ENCODE results near the gene FAM181A. TPM values are rescaled to one million over a fixed set of nuclear protein-coding genes. Genes with fewer than 3 reads are reported as not detected.
A peak's percentile ranks its signal among the peaks of the same experiment; 100 is the strongest.

Gene FAM181A
- total and polyA plus RNA-seq, 2 donors, result 0.11 TPM; not detected in 1

- H3K27me3 ChIP-seq (ENCODE audit: control insufficient read depth in 2 of 2, insufficient read depth in 1 of 2, low read length in 1 of 2), result peaks cover 0 to 4% of the 10 kb centered on the region in 2 donors
- H3K4me1 ChIP-seq (ENCODE audit: control insufficient read depth in 2 of 2, insufficient read depth in 2 of 2, low read length in 2 of 2), result peaks cover 0 to 25% of the 10 kb centered on the region in 2 donors
- no peaks in the 10 kb centered on the region for H3K9me3 ChIP-seq (ENCODE audit: control insufficient read depth in 2 of 2, insufficient read depth in 1 of 2, low read length in 1 of 2)
- H3K4me3 ChIP-seq (ENCODE audit: low read length in 2 of 2), result no peak overlapping the region
- no peak overlapping the region for H3K27ac ChIP-seq (ENCODE audit: low read depth in 1 of 2, low read length in 1 of 2)
- H3K36me3 ChIP-seq (ENCODE audit: control insufficient read depth in 2 of 2, insufficient read depth in 2 of 2, low read length in 1 of 2), result no peaks in the 10 kb centered on the region
- WGBS, result 24% methylated on average over 3 of the region's 3 CpGs
- no peak for DNase-seq (ENCODE audit: low read depth in 6 of 9, low spot score in 9 of 9)
Observed at GRCh38 chr14:93952829-93953228, 25.7 kb downstream of the FAM181A start.

GRCh38 chr14:93953263-93953662, 26.1 kb downstream of the FAM181A start:
- H3K4me1 ChIP-seq (ENCODE audit: control insufficient read depth in 2 of 2, insufficient read depth in 2 of 2, low read length in 2 of 2), result peaks cover 0 to 26% of the 10 kb centered on the region in 2 donors
- no peaks in the 10 kb centered on the region for H3K36me3 ChIP-seq (ENCODE audit: control insufficient read depth in 2 of 2, insufficient read depth in 2 of 2, low read length in 1 of 2)
- WGBS, result 51% methylated on average over 14 of the region's 14 CpGs
- H3K27ac ChIP-seq (ENCODE audit: low read depth in 1 of 2, low read length in 1 of 2), result no peak overlapping the region
- no peaks in the 10 kb centered on the region for H3K9me3 ChIP-seq (ENCODE audit: control insufficient read depth in 2 of 2, insufficient read depth in 1 of 2, low read length in 1 of 2)
- peaks cover 0 to 4% of the 10 kb centered on the region in 2 donors for H3K27me3 ChIP-seq (ENCODE audit: control insufficient read depth in 2 of 2, insufficient read depth in 1 of 2, low read length in 1 of 2)
- H3K4me3 ChIP-seq (ENCODE audit: low read length in 2 of 2), result no peak overlapping the region
- no peak for DNase-seq (ENCODE audit: low read depth in 6 of 9, low spot score in 9 of 9)

- WGBS, result 94% methylated on average over 18 of the region's 18 CpGs
- Histone ChIP-seq H3K4me3 (ENCODE audit: low read length in 2 of 2) (no peak overlapping the region), H3K27ac (ENCODE audit: low read depth in 1 of 2, low read length in 1 of 2) (no peak overlapping the region)
Observed at GRCh38 chr14:93953739-93954515, 26.8 kb downstream of the FAM181A start.

GRCh38 chr14:93954516-93954830, 27.3 kb downstream of the FAM181A start:
- Histone ChIP-seq H3K27ac (ENCODE audit: low read depth in 1 of 2, low read length in 1 of 2) (no peak overlapping the region), H3K9me3 (ENCODE audit: control insufficient read depth in 2 of 2, insufficient read depth in 1 of 2, low read length in 1 of 2) (no peaks in the 10 kb centered on the region), H3K27me3 (ENCODE audit: control insufficient read depth in 2 of 2, insufficient read depth in 1 of 2, low read length in 1 of 2) (peaks cover 0 to 4% of the 10 kb centered on the region in 2 donors), H3K4me1 (ENCODE audit: control insufficient read depth in 2 of 2, insufficient read depth in 2 of 2, low read length in 2 of 2) (peaks cover 0 to 36% of the 10 kb centered on the region in 2 donors), H3K36me3 (ENCODE audit: control insufficient read depth in 2 of 2, insufficient read depth in 2 of 2, low read length in 1 of 2) (no peaks in the 10 kb centered on the region), H3K4me3 (ENCODE audit: low read length in 2 of 2) (no peak overlapping the region)
- DNase-seq (ENCODE audit: low read depth in 6 of 9, low spot score in 9 of 9), result no peak
- 94% methylated on average over 4 of the region's 4 CpGs for WGBS

More at GRCh38 chr14:93953739-93954515, 26.8 kb downstream of the FAM181A start:
- H3K27me3 ChIP-seq (ENCODE audit: control insufficient read depth in 2 of 2, insufficient read depth in 1 of 2, low read length in 1 of 2), result peaks cover 0 to 4% of the 10 kb centered on the region in 2 donors
- H3K36me3 ChIP-seq (ENCODE audit: control insufficient read depth in 2 of 2, insufficient read depth in 2 of 2, low read length in 1 of 2), result no peaks in the 10 kb centered on the region
- no peaks in the 10 kb centered on the region for H3K9me3 ChIP-seq (ENCODE audit: control insufficient read depth in 2 of 2, insufficient read depth in 1 of 2, low read length in 1 of 2)
- peaks cover 0 to 31% of the 10 kb centered on the region in 2 donors for H3K4me1 ChIP-seq (ENCODE audit: control insufficient read depth in 2 of 2, insufficient read depth in 2 of 2, low read length in 2 of 2)
- no peak for DNase-seq (ENCODE audit: low read depth in 6 of 9, low spot score in 9 of 9)

- H3K9me3 ChIP-seq (ENCODE audit: control insufficient read depth in 2 of 2, insufficient read depth in 1 of 2, low read length in 1 of 2), result no peaks in the 10 kb centered on the region
- H3K4me1 ChIP-seq (ENCODE audit: control insufficient read depth in 2 of 2, insufficient read depth in 2 of 2, low read length in 2 of 2), result peaks cover 0 to 42% of the 10 kb centered on the region in 2 donors
- 34% methylated on average over 19 of the region's 19 CpGs for WGBS
- H3K27me3 ChIP-seq (ENCODE audit: control insufficient read depth in 2 of 2, insufficient read depth in 1 of 2, low read length in 1 of 2), result peaks cover 0 to 4% of the 10 kb centered on the region in 2 donors
- no peak overlapping the region for H3K4me3 ChIP-seq (ENCODE audit: low read length in 2 of 2)
- DNase-seq (ENCODE audit: low read depth in 6 of 9, low spot score in 9 of 9), result peak in 1 of 9 donors; percentile 31
- H3K36me3 ChIP-seq (ENCODE audit: control insufficient read depth in 2 of 2, insufficient read depth in 2 of 2, low read length in 1 of 2), result no peaks in the 10 kb centered on the region
- no peak overlapping the region for H3K27ac ChIP-seq (ENCODE audit: low read depth in 1 of 2, low read length in 1 of 2)
Observed at GRCh38 chr14:93954900-93955849, 28.0 kb downstream of the FAM181A start.

- WGBS, result 85% methylated on average over 8 of the region's 8 CpGs
- no peak for DNase-seq (ENCODE audit: low read depth in 6 of 9, low spot score in 9 of 9)
- Histone ChIP-seq H3K36me3 (ENCODE audit: control insufficient read depth in 2 of 2, insufficient read depth in 2 of 2, low read length in 1 of 2) (no peaks in the 10 kb centered on the region), H3K27ac (ENCODE audit: low read depth in 1 of 2, low read length in 1 of 2) (no peak overlapping the region), H3K4me3 (ENCODE audit: low read length in 2 of 2) (no peak overlapping the region), H3K27me3 (ENCODE audit: control insufficient read depth in 2 of 2, insufficient read depth in 1 of 2, low read length in 1 of 2) (peaks cover 0 to 4% of the 10 kb centered on the region in 2 donors), H3K9me3 (ENCODE audit: control insufficient read depth in 2 of 2, insufficient read depth in 1 of 2, low read length in 1 of 2) (no peaks in the 10 kb centered on the region), H3K4me1 (ENCODE audit: control insufficient read depth in 2 of 2, insufficient read depth in 2 of 2, low read length in 2 of 2) (peaks cover 0 to 42% of the 10 kb centered on the region in 2 donors)
Observed at GRCh38 chr14:93955850-93956481, 28.8 kb downstream of the FAM181A start.

- WGBS, result 58% methylated on average over 14 of the region's 14 CpGs
- Histone ChIP-seq H3K27ac (ENCODE audit: low read depth in 1 of 2, low read length in 1 of 2) (no peak overlapping the region), H3K9me3 (ENCODE audit: control insufficient read depth in 2 of 2, insufficient read depth in 1 of 2, low read length in 1 of 2) (no peaks in the 10 kb centered on the region), H3K27me3 (ENCODE audit: control insufficient read depth in 2 of 2, insufficient read depth in 1 of 2, low read length in 1 of 2) (peaks cover 0 to 4% of the 10 kb centered on the region in 2 donors), H3K4me1 (ENCODE audit: control insufficient read depth in 2 of 2, insufficient read depth in 2 of 2, low read length in 2 of 2) (peaks cover 0 to 42% of the 10 kb centered on the region in 2 donors), H3K36me3 (ENCODE audit: control insufficient read depth in 2 of 2, insufficient read depth in 2 of 2, low read length in 1 of 2) (no peaks in the 10 kb centered on the region), H3K4me3 (ENCODE audit: low read length in 2 of 2) (no peak overlapping the region)
- no peak for DNase-seq (ENCODE audit: low read depth in 6 of 9, low spot score in 9 of 9)
Observed at GRCh38 chr14:93956514-93957332, 29.6 kb downstream of the FAM181A start.

GRCh38 chr14:93957333-93957710, 30.2 kb downstream of the FAM181A start:
- 91% methylated on average over 7 of the region's 7 CpGs for WGBS
- peaks cover 0 to 45% of the 10 kb centered on the region in 2 donors for H3K4me1 ChIP-seq (ENCODE audit: control insufficient read depth in 2 of 2, insufficient read depth in 2 of 2, low read length in 2 of 2)

More at GRCh38 chr14:93957333-93957710, 30.2 kb downstream of the FAM181A start:
- no peaks in the 10 kb centered on the region for H3K36me3 ChIP-seq (ENCODE audit: control insufficient read depth in 2 of 2, insufficient read depth in 2 of 2, low read length in 1 of 2)
- H3K27ac ChIP-seq (ENCODE audit: low read depth in 1 of 2, low read length in 1 of 2), result no peak overlapping the region
- H3K9me3 ChIP-seq (ENCODE audit: control insufficient read depth in 2 of 2, insufficient read depth in 1 of 2, low read length in 1 of 2), result no peaks in the 10 kb centered on the region
- no peak for DNase-seq (ENCODE audit: low read depth in 6 of 9, low spot score in 9 of 9)
- peaks cover 0 to 4% of the 10 kb centered on the region in 2 donors for H3K27me3 ChIP-seq (ENCODE audit: control insufficient read depth in 2 of 2, insufficient read depth in 1 of 2, low read length in 1 of 2)
- H3K4me3 ChIP-seq (ENCODE audit: low read length in 2 of 2), result no peak overlapping the region
